ENCODE measurements around the gene ACTN4. TPM values are rescaled to one million over a fixed set of nuclear protein-coding genes. Genes with fewer than 3 reads are reported as not detected.
"Not testable (repeated sequence)": the region's sequence is repeated elsewhere in the genome, so short reads cannot be mapped to it uniquely, and the experiment has no call there.

ACTN4 gene
- total RNA-seq, 2 donors from 2014 or later, result 661 to 878 TPM

DNA sequence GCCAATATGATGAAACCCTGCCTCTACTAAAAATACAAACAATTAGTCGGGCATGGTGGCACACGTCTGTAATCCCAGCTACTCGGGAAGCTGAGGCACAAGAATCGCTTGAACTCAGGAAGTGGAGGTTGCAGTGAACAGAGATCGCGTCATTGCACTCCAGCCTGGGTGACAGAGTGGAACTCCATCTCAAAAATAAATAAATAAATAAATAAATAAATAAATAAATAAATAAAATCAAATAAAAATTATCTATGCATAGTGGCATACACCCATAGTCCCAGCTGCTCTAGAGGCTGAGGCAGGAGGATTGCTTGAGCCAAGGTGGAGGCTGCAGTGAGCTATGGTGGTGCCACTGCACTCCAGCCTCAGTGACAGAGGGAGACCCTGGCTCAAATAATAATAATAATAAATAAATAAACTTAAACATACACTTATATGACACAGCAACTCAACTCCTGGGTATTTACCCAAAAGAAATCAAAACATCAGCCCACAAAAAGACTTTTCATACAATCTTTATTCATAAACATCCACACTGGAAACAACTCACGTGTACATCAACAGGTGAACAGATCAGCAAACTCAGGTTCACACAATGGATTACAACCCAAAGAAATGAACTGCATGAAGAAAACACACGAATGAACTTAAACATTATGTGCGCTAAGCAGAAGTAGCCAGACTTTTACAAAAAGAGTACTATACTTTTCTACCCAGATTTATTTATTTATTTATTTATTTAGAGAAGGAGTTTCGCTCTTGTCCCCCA lies 119.0 kb downstream of the ACTN4 start:
- no peak for DNase-seq (ENCODE audit: low spot score)
- intact Hi-C loops (cut with DNase I), result no loop called here

DNA sequence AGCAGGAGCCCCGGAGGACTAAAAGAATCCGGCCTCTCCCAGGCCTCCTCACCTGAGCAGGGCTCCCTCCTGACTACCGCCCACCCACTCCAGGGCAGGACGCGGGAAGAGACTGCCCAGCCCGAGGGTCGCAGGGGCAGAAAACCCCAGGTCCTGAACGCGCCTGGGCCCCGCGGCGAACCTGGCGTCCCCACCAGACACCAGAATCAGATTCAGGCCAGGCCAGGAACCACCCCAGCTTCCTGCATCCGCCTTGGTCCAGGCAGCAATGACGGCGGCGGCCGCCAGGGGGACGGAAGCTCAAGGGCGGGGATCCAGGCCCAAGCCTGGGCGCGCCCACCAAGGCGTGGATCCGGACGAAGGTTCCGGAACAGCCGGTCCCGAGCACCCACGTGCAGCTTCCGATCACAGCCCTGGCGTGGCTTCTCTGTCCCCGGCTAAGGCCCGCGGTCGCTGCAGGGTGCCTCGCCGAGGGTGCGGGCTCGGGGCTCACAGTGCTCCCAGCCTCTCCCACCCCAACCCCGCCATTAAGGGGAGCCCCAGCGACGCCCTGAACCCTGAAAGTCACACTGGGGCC lies 122.3 kb downstream of the ACTN4 start:
- intact Hi-C loops (cut with DNase I), result no loop called here
- peak; percentile 98 for DNase-seq (ENCODE audit: low spot score)

DNA sequence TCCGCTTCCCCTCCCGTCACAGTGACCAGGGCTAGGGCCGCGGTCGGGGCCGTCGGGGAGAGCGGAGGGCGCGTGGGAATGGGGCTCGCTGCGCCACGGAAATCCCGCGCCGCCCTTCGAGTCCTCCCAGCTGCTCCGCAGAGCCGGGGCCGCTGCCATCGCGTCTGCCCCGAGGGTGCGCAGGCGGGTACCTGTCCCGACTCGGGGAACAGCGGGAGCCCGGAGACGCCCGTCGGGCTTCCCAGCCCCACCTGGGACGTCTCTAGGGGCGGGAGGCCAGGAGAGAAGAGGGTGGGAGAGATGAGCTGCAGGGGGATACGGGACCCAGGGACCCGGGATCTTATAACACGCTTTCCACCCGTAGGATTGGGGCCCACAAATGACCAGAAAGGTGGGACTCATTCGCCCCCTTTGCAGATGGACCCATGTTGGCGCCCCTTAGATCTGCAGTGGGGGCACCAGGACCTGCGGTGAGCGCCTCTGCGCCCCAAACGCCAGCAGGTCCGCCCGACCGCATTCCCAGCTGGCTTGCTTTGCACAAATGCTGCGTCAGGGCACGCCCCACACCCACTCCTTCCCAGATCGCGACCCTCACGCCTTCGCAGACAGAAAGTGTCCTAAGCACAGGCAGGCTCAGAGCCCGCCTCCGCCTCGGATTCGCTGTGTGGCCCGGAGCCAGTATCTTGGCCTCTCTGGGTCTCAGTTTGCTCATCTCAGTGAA lies 122.9 kb downstream of the ACTN4 start:
- intact Hi-C loops (cut with DNase I); DNase-seq (ENCODE audit: low spot score): not testable (repeated sequence)

DNA sequence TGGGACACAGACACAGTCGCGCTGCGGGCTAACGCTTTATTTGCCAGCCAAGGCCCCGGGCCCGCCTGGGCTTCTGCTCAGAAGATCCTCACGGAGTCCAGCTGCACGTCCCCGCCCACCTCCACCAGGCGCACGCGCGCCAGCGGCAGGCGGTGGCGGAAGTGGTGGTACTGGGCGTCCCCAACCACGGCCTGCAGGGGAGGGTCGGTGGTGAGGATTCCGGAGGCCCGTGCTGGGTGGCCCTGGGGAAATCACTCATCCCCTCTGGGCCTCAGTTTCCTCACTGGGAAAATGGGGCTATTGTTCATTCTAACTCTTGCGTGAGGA lies 123.5 kb downstream of the ACTN4 start:
- intact Hi-C loops (cut with DNase I); DNase-seq (ENCODE audit: low spot score): not testable (repeated sequence)

DNA sequence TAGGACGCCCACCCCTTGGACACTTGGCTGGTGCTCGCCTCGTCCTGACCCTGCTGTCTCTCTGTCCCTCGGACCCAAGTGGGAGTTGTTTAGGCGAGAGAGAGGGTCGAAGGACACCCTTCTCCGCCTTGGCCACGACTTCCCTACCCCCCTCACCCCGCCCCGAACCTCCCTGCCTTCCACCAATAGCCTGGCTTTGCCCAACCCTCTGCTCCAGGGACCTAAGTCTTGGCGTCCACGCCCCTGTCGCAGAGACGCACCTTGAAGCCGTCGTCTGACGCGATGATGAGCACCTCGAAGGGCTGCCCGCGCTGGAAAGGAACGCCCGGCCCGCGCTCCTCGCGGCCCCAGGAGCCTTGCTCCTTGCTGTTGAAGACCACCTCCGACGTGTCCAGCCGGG lies 124.1 kb downstream of the ACTN4 start:
- not testable (repeated sequence) for DNase-seq (ENCODE audit: low spot score)

DNA sequence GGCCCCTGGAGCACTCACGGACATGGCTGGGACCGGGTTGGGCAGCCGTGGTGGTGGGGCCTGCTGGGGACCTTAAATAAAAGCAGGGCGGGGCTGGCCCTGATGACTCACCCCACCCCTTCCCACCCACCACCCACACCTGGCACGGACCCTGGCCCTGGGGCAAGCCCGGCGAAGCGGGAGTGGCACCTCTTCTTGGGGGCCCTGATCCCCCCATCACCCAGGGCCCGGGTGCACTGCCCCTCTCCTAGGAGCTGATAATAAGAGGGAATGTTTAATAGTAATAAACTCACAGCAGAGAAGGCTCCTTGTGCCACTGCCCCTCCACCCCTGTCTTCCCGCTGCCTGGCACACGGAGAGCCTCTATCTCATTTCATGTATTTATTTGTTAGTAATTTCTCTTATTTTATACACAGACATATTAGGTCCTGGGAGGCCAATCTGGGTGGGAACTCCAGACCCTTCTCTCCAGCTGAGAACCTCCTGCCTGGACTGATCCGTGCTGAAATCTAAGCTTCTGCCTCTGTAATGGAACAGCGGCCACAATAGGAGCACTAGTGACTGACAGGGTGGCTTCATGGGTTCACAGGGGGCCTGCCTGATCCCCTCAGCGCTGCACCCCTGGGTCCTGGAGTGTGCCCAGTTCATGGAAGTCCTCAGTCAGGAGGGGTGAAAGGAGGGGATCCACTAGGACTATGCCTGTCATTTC lies 126.2 kb downstream of the ACTN4 start, which contains the start of gene LGALS7:
Gene LGALS7, minus strand, starts transcription at position 49 of the 709 bp plus-strand sequence. Its CDS starts 25 bp downstream, at position 24.
- intact Hi-C loops (cut with DNase I), result no loop called here
- DNase-seq (ENCODE audit: low spot score), result no peak

More for the DNA sequence above, 124.1 kb downstream of the ACTN4 start:
- intact Hi-C loops (cut with DNase I), result not testable (repeated sequence)

DNA sequence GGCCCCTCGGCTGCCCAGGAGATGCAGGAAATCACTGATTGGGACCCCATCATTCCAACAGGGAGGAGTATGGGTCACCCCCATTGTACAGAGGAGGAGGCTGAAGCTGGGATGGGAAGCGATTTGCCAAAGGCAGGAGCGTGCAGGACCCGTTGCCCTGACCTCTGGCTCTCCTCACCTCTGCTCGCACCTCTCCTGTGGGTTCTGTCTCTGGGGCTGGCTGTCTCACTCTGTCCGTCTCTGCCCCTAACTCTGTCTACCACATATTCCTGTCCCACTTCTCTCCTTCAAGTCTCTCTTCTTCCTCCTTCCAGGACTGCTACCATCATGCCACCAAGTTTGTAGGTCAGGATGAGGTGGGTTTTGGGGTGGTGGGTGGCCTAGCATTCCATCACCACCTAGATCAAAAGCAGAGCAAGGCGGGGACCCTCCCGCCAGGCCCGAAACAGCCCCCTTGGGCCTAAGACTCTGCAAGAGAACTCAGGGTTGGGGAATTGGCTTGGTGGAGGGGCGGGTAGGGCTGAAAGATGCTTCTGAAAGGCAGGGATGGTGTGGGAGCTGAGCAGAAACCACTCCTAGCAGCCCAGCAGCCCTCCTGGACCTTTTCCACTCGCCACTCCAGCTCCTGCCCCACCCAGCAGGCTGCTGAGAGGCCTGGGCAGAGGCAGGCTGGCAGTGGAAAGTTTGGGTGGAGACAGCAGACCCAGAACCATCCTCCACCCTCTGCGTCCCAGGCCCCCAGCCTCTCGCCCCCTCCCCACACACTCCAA lies 126.9 kb downstream of the ACTN4 start:
- intact Hi-C loops (cut with DNase I), result no loop called here
- DNase-seq (ENCODE audit: low spot score), result no peak

DNA sequence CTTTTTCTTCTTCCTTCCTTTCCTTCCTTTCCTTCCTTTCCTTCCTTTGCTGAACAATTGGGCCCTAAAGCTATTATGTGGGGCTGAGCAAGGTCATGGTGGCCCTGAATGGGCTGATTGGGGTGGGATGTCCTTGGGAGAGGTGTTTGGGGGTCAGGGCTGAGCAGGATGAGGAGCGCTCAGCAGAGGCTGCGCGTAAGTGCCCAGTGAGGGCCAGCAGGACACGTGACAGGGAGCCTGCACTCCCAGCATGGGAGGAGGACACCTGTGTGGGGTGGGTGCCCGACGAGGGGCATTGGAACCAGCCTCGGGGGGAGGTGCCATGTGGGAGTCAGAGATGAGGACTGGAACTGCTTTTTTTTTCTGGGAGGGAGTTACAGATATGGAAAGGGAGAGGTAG lies 131.3 kb downstream of the ACTN4 start:
- no peak for DNase-seq (ENCODE audit: low spot score)
- intact Hi-C loops (cut with DNase I), result no loop called here

DNA sequence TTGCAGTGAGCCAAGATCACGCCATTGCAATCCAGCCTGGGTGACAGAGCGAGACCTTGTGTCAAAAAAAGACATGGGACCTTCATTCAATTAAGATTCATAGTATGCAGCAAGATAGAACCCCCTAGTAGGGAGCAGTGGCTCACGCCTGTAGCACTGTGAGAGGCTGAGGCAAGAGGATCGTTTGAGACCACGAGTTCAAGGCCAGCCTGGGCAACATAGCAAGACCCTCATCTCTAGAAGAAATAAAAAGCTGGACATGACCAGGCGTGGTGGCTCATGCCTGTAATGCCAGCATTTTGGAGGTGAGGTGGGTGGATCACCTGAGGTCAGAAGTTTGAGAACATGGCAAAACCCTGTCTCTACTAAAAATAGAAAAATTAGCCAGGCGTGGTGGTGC lies 133.0 kb downstream of the ACTN4 start:
- no peak for DNase-seq (ENCODE audit: low spot score)
- intact Hi-C loops (cut with DNase I), result no loop called here

DNA sequence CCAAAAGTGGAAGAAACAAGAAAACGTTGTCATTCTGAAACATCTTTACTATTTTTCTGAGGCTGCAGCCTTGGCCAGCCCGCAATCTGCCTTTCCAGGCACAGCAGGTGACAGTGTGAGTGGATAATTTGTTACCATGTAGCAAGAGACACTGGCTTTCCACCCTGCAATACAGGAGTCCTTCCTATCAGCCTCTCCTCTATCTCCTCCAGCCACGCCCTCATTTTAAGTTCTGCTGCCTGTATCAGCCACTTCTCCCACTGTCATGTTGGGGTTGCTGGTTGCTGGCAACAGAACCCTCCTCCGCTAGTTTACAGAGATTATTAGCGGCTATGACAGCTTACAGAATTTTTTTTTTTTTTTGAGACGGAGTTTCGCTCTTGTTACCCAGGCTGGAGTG lies 133.6 kb downstream of the ACTN4 start:
- intact Hi-C loops (cut with DNase I), result no loop called here
- no peak for DNase-seq (ENCODE audit: low spot score)

Other genes starting within 250 kb of the ACTN4 start
- 10 to 100 TPM in 1 of 2 donors, 1 to 10 TPM in 1; 9.6 to 10.7 TPM for gene FAM98C, start 244.6 kb upstream of the ACTN4 start, total RNA-seq
- gene RASGRP4, start 221.4 kb upstream of the ACTN4 start, total RNA-seq, result 1 to 10 TPM; 3.9 to 6.6 TPM
- 1 to 10 TPM; 1.3 to 5.6 TPM for gene RYR1, start 214.0 kb upstream of the ACTN4 start, total RNA-seq
- 1 to 10 TPM; 2.7 to 5.5 TPM for gene MAP4K1, start 29.7 kb upstream of the ACTN4 start, total RNA-seq
- gene EIF3K, start 28.5 kb upstream of the ACTN4 start, total RNA-seq, result 100 to 1,000 TPM; 170 to 191 TPM
- gene CAPN12, start 96.8 kb downstream of the ACTN4 start, total RNA-seq, result 1 to 10 TPM; 1.9 to 2.9 TPM
- not detected for gene LGALS7, start 125.9 kb downstream of the ACTN4 start, total RNA-seq
- not detected for gene LGALS7B, start 141.6 kb downstream of the ACTN4 start, total RNA-seq
- gene LGALS4, start 165.3 kb downstream of the ACTN4 start, total RNA-seq, result under 1 TPM in 1 of 2 donors, not detected in 1; 0.86 TPM
- 100 to 1,000 TPM; 100 to 158 TPM for gene ECH1, start 184.1 kb downstream of the ACTN4 start, total RNA-seq
- gene HNRNPL, start 202.3 kb downstream of the ACTN4 start, total RNA-seq, result 100 to 1,000 TPM; 191 to 194 TPM
- gene RINL, start 230.6 kb downstream of the ACTN4 start, total RNA-seq, result 1 to 10 TPM; 5.8 to 6.1 TPM